HG02884 (cell line): ENCODE measurements around the gene HAUS7.

Experiments
- ATAC-seq: cut with Tn5 transposase; IDR thresholded peaks from one replicate; pipeline ENCODE4 v1.9.1; 2021; ENCODE audit warnings: mild to moderate bottlenecking, moderate library complexity; ENCODE audit not compliant: unreplicated experiment

The HAUS7 gene

DNA sequence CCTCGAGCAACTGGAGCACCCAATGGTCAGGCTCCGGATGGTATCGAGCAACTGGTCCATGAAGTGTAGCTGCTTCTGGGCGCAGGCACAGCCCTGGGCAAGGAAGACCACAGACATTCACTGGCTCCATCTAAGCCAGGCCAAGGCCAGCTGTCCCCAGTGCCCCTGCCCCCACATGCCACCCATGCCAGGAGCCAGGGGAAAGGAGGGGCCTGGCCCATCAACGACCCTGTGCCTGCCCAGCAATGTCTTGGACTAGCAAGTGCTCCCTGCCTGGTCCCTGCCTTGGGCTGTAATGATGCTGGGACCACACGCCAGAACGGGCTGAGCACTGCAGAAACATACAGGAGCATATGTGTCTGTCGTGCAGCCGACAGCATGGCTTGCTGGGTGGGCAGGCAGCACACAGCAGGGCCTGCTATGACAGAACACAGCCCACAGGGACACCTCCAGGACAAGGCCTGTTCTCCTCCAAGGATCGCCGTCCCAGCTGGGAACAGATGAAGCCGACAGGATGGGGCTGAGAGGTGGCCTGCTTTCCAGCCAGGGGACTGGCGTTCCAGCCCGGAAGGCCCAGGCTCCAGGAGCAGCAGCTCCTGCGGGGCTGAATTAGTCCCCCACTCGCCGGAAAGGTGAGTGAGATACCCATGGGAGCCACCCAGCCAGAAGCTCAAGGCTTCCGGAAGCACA is 13.1 kb downstream of the HAUS7 start:
- ATAC-seq = no peak

DNA sequence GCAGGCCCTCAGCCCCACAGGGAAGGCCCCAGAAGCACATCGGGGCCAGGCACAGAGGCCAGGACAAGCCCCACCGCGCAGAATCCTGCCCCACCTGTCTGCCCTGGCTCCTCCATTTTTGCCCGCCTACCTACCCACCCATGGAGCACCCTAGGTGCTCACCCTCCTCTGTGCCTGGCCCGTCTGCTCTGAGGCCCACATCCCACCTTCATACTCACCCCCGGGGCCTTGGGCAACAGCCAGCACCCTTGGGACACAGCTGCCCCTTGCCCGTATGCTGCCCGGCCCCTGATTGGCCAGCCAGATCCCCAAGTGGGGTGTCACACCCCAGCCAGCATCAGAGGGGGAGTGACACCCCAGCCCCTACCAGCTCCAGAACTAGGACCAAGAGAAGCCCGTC is 13.7 kb downstream of the HAUS7 start:
- ATAC-seq = no peak

DNA sequence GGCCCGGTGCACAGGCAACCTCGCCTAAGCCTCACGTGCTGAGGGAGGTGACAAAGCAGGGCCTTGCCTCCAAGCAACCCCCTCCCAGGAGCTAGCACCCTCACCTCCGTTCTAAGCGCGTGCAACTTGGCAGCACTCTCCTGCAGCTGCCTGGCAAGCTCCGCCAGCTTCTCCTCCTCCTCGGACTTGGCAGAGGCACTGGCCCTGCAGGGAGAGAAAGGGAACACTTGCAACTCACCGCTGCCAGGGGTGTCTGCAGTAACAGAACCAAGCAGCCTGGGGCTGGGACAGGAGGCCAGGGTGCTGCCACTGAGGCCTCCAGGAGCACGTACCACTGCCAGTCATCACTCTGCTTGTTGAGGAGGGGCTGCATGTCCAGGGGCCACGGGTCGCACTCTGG is 14.2 kb downstream of the HAUS7 start:
- no peak for ATAC-seq

DNA sequence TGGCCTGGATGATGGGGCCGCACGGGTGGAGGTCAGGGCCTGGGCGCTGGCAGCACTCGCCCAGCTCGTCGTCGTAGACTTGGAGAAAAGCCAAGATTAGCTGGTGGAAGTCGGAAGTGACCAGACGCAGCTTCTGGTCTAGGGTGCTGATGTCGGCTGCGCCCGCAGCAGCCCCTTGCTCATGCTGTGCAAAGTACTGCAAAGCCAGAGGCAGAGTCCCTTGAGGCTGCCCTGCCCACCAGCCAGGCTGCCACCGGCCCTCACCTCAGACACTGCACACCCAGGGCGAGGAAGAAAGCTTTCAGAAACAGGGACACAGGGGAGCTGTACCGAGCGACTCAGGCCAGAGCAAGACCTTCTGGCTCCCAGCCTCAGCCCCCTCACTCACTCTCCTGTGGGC is 14.8 kb downstream of the HAUS7 start:
- no peak for ATAC-seq

DNA sequence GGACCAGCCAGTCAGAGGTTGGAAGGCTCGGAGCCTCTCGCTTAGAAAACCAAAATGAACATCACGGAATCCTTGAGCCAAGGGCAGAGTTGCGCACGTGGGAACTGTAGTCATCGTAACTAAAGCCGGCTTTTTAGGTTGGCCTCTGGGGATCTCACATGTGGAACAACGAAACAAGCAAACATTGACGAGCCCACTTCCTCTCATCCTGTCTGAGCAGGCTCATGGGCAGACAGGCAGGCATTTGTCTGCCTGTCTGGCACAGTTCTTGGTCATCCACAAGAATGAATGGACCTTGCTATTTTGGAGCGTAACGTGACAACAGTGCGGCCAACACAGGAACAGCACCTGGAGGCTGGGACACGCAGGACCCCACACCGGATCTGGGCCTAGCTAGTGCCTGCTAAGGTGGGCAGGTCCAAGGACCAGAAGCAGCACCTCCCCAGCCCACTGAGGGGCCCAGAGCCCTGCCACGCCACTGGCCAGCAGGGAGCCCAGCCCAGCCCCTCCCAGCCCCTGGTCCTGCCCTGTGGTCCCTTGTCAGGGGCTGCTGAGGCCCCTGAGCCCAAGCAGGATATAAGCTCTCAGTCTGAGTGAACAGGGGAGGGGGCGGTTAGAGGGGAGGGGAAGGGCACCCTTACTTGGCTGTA is 15.3 kb downstream of the HAUS7 start:
- no peak for ATAC-seq

DNA sequence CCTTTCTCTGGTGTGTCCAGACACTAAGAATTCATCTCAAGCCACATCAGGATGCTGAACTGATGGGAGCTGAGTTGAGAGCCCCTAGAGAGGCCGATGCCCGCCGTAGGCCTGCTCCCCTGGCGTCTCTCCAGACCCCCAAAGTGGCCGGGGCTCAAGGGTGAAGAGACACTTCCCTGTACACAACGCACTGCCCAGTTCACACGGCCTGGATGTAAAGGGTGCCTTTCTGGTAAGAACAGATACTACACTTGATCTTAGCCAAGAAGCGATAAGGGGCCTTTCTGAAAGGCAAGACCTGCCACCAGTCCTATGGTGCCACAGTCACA is 19.5 kb downstream of the HAUS7 start:
- no peak for ATAC-seq

DNA sequence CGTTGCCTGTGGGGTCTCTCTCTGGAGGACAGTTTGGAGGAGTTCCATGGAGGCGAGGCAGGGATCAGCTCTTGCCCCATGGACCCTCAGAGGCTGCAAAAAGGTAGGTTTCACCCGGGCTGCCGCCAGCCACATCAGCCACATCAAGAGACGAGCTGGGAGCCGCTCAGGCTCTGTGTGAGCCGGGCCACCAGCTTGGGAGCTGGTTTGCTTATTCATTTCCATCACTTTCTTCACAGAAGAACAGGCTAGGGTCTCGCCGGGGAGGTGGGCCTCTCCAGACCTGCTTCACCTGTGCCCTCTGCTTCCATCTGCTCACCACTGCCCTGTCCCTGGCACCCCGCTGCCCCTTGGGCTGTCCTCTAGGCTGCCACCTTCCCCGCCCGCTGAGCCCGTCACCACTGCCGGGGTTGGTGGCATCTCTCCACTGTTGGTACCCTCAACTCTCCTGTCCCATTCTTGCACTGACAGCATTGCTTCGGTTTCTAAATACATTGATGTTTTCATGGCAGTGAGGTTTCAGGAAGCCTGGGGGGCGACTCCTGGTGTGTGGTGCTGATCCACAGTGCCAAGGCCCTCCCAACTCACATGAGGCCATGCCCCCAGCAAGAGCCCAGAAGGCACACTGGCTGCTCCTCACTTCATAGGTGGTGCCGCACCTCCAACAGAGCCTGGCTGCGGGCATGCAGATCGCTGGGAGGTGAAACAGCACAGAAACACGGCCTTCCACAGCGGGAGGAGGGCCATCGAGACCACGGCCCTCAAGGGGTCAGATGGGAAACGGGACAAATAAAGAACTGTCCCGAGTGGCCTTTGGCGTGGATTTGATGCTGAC is 20.0 kb downstream of the HAUS7 start:
- ATAC-seq = no peak

DNA sequence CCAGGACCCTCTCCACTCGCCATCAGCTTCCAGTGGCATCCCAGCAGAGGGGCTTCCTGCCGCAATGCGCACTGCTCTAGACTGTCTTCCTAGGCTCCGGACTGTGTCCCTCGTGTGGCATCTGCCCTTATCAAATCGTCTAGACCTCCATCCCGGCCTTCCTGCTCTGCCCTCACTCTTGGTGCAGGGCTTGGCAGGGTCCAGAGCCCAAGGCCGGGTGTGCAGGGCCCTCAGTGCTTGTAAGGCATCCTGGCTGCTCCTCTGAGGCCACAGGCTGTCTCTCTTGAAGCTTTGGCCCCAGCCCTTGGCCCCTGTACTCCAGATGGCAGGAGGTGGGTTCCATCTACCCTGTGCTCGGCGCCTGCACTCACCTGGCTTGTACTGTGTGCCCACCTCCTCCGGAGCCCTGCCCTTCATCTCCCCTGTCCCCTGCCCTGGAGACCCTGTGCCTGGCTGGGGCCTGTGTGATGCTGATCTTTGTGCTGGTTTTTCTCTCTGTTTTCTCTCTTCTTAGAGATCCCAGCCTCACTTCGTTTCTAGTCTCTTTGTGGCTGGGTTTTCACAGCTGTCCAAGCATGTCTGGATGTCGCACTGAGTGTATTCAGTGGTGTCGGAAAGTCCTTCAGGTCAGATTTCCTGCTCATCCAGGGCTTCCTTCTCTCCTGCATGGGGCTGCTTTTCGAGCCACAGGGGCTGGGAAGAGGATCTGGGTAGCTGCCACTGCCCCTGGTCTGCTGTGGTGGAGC is 20.8 kb downstream of the HAUS7 start:
- ATAC-seq = no peak

DNA sequence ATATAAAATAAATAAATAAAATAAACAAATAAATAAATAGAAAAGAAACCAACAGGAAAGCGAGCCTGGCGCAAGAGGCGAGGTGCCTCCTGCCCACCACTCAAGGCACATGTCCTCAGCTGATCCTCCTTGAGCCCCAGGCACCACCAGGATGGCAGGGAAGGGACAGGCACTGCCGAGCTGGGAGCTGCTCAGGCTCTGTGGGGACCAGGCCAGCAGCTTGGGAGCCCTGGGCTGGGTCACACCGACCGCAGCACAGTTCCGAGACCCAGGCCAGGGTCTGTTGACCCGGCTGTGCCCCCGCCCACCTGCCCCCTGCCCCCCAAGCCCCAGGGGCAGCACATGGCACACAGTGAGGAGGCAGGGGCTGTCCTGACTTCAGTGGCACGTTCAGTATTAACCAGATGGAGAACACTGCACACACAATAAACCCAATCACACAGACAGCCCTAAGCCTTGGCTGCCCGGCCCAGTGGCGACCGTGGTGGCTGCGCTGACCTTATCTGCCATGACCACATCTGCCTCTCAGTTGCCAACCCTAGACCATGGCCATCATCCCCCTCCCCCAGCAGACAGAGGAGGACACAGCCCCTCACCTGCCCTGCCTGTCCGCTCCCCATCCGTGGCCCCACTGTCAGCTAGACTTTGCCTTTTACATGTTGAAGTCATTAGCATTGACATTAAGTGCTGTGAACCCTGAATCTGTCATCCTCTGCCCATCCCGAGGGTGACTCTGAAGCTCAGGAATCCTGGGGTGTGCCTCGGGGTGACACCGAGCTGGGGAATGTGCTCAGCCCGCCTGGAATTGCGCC is 21.6 kb downstream of the HAUS7 start:
- no peak for ATAC-seq

DNA sequence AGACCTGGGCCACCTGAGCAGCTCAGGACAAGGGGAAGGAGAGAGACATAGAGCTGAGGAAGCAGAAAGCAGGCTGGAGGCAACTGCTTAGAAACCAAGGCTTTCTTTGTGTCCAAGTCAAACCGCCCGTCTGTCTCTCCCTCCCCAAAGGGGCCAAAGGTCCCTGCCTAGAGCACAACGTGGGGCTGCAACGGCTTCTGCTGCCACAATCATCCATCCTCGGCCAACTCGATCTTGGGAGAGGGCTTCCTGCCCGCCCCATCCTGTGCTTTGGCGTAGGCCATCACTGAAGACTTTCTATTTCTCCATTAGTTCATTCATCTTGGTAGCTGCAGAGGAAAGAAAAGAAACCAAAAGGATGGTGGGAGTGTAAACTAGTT is 22.8 kb downstream of the HAUS7 start:
- no peak for ATAC-seq

DNA sequence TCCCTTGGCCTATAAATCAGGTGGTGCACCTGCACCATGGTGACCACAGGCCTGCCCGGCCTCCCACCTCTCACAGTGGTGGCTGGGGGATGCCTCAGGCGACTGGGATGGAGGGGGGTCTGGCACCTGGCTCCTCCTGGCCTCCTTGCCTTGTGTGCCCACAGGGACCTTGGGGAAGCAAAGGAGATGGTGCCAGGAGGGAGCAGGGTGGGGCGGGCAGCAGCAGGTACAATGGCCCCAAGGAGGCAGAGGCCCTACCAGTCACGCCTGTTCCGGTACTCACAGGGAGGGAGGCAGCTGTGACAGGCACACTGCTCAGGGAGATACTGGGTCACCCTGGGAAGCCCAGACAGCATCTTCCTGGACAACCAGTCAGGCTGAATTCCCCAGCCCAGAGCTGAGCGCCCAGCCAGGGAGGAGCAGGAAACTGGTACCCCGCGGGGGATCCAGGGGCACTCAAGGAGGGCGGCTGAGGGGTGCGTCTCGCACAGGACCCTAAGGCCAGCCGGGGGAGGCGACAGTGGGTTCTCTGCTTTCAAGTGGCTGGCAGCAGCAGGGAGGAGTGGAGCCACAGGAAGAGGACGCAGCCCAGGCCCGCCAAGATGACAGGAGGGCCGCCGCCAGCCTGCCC is 23.3 kb downstream of the HAUS7 start:
- no peak for ATAC-seq

DNA sequence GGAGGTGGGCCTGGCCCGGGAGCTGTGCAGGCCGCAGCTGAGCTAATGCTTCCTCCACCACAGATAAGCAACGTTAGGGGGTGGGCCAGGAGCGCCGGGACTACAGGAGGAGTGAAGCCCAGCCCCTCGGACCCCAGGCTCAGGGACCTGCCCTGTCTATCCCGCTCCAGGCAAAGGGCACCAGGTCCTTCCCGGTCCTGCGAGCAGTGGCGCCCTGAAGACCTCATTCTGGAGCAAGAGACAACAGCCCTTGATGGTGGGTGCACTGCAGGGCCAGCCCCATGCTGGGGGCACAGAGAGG is 23.8 kb downstream of the HAUS7 start:
- ATAC-seq = no peak

DNA sequence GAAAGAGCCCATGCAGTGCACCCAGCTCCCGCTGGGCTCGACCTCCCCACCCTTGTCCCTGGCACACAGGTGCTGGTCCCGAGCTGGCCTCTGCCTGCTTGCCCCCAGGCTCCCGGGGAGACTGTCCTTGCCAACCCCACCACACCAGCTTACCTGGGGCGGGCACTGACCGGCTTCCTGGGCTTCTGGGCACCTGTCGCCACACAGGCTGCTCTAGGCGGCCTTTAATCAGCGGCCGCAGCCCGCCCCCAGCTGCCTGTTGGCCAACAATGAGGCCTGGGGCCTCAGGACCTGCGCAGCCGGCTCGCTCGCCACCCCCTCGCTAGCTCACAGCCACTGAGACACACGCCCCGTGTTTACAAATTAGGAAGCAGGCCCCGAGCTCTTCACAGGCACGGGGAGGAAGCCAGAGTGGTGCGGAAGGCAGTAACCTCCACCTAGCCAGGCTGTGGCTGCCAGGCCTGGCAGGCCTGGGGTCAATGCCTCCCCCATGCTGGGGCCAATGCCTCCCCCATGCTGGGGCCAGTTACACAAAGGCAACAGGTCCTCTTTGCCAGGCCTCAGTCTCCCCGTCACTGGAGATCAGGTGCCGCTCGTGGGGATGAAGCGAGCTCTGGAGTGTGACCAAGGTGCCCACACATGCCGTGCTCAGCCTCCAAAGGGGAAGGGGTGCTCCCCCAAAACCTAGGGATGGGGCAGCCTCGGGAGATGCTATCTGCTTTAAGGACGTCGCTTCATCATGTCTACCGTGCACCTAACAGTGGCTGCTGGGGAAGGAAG is 24.3 kb downstream of the HAUS7 start, which contains the start of gene TREX2:
TREX2 (minus strand) TSS at position 201 of the 780 bp plus-strand sequence. CDS start 626 bp downstream, outside the sequence.
- ATAC-seq = no peak

DNA sequence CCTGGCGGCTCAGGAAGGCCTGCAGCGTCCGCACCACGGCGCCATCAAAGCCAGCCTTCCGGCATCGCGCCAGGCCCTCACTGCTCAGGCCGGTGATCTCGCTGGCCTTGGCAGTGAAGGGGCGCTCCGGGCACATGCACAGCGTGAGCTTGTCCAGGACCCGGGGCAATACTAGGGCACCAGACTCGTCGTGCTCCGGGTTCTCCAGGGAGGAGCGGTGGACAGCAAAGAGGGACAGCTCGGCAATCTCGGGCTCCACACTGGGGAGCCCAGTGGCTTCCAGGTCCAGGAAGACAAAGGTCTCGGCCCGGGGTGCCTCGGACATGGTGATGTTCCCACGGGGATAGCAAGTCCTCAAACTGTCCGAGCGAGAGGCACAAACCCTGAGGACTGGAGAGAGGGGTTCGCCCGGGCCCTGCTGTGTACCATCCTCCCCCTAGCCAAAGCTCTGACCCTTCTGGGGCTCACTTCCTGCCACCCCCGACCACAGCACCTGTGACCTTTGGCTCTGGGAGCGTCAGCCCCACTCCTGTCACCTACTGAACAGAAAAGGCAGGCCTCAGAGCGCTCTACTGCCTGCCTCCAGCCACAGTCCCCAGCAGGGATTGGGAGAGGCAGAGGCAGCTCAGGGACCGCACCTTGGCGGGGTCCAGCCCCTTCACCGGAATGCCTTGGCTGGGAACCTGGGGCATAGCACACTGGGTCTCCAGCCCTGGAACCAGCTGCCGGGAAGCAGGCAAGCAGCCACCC is 25.1 kb downstream of the HAUS7 start:
- no peak for ATAC-seq

DNA sequence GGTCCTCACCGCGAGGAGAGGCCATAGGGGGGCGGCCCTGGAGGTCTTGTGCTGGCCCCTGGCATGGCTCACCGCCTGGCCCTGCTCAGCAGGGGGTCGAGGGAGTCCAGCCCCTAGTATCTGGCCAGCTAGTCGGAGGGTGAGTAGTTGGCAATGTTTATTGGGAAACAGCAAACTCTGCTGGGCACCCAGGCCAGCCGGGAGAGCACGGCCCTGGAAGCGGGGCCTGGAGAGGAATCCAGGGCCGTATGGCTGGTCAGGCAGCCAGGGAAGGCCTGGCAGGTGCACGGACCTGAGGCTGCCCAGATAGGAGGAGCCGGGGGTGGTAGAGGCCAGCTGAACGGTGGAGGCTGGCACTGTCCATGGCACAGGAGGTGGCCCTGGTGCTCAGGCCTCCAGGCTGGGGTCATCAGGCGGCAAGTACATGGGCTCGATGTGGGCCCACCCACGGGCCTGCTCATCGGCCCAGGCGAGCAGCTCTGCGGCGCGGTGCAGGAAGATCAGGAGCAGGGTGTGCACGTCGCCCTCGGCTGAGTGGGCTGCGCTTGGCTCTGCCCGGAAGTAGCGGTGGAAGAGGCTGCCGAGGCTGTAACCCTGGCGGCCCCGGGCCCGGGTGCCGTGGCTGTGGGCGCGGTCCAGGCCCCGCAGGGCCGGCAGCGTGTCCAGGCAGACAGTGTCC is 25.9 kb downstream of the HAUS7 start:
- no peak for ATAC-seq

DNA sequence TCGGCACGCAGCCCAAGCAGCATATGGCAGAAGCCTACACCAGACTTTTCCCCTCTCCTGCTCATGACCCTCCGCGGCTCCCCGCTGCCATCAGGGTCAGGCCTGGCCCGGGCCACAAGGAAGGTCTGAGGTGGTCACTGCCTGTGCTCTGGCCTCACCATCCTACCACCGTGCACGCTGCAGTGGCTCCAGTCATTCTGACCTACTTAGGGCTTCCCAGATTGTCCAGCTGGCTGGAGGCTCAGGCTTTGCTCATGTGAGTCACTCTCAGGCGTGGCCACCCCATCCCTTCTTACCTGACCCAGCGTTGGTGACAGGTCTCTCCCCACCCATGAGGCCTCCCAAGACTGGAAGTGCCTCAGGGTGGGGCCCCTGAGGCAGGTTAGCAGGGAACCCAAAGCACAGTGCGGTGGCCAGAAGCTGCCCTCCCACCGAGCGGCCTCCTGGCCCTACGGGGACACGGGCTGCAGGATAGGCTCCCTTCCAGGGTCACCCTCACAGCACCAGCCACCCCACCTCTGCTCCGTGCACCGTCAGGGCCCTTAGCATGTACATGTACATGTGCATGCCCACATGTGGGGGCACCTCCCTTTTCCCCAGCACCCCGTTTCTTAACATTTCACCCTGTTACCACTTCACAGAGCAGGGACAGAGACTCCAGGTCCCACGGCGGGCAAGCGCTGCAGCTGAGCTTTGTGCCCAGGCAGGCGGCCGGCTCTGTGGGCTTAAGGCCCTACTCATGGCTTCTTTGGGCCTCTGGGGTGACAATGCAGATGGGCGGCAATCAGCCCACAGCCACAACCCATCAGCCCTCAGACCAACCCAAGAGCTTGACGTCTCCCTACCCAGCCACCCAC is 26.7 kb downstream of the HAUS7 start:
- ATAC-seq = no peak

DNA sequence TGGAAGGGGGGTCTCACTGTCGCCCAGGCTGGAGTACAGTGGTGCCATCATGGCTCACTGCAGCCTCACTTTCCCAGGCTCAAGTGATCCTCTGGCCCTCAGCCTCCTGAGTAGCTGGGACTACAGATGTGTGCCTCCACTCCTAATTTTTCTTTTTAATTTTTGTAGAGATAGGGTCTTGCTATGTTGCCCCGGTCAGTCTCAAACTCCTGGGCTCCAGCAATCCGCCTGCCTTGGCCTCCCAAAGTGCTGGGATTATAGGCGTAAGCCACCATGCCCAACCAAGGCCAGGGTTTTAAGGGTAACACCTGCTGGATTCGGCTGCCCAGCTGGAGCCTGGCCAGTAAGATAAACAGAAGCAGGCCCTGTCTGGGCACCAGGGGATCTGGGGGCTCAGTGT is 27.9 kb downstream of the HAUS7 start:
- no peak for ATAC-seq
